Testis (tissue), 3 donors: ENCODE results near the gene KCNG2. TPM values are rescaled to one million over a fixed set of nuclear protein-coding genes. Genes with fewer than 3 reads are reported as not detected.

ENCODE experiments used
- DNase-seq: peaks from one replicate; pipeline ENCODE4 v3.0.0-alpha.2; 2019
- H3K27ac ChIP-seq, 2 donors: fragments of 200-600 bp; sonication (generic); one replicate each; pipeline ENCODE4 v1.5.1; 2019
- H3K27me3 ChIP-seq: fragments of 200-600 bp; sonication (generic); one replicate; pipeline ENCODE4 v1.5.1; 2019
- H3K36me3 ChIP-seq: fragments of 200-600 bp; sonication (generic); one replicate; pipeline ENCODE4 v1.5.1; 2017; ENCODE audit warnings: low read depth; ENCODE audit errors: missing control alignments
- H3K4me1 ChIP-seq: fragments of 200-600 bp; sonication (generic); one replicate; pipeline ENCODE4 v1.5.1; 2019
- H3K4me3 ChIP-seq, 2 donors: fragments of 200-600 bp; sonication (generic); one replicate each; pipeline ENCODE4 v1.5.1; 2017 to 2019
- H3K9me3 ChIP-seq: fragments of 200-600 bp; sonication (generic); one replicate; pipeline ENCODE4 v1.5.1; 2017
- POLR2A ChIP-seq: fragments of 450-650 bp; IDR thresholded peaks from one replicate; pipeline ENCODE4 v1.6.1; 2017; ENCODE audit warnings: antibody characterized with exemption, mild to moderate bottlenecking, moderate library complexity
- WGBS, 2 donors: methylation state at CpG; one replicate each; pipeline ENCODE4 v1.1.5; 2018; 5-methylcytosine and 5-hydroxymethylcytosine counted together
- intact Hi-C: fragments of 100-400 bp; cut with DNase I; formaldehyde crosslinking; loops from one replicate; pipeline ENCODE4 v1.15.1; 2023; ENCODE audit warnings: low total_unique reads
- polyA plus RNA-seq: library from polyadenylated mRNA; stranded (reverse); fragments of 350-450 nt; fragmentation: Illumina TruSeq; extraction: RNeasy Lipid Tissue Mini Kit (QIAGEN cat#74804); gene quantifications from one replicate; pipeline ENCODE4 v1.2.3, GENCODE V29; 2014; ENCODE audit warnings: low read depth, low replicate concordance; ENCODE audit not compliant: insufficient read depth
- total RNA-seq, 2 donors: library from RNA; depleted of rRNA; stranded (reverse); fragments of >200 nt; gene quantifications; one replicate each; pipeline ENCODE4 v1.2.3, GENCODE V29; 2016
- TF ChIP-seq, protein P1 (sequence below), 3 experiments: fragments of 450-650 bp in 2 of 3; fragments of 200-600 bp in 1 of 3; sonication (generic) in 1 of 3; IDR thresholded peaks; one replicate each; pipeline ENCODE4 v1.5.1; 2016 to 2019; ENCODE audit warnings: antibody characterized with exemption in 3 of 3, mild to moderate bottlenecking in 2 of 3, moderate library complexity in 1 of 3

The KCNG2 gene
- total and polyA plus RNA-seq, 3 donors from 2014 or later = 0.50 to 7.6 (median 7.2) TPM

DNA sequence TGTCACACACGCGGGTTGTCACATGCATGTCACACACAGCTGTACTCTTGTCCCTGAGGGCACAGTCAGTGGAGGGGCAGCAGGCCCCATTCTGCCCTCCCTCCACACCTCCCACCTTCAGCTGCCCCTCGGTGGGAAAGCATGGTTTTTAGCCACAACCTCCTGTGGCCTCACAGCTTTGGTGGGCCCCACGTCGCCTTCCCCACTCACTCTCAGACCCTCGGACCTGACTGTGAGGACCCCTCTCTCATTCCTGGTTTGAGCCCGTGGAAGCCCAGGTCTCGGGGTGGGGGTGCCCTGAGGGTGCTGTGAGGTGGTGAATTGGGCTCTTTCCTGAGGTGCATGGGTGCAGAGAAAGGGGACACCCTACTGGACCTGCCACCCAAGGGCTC is 19.9 kb downstream of the KCNG2 start:
- TF ChIP-seq, protein P1, sequence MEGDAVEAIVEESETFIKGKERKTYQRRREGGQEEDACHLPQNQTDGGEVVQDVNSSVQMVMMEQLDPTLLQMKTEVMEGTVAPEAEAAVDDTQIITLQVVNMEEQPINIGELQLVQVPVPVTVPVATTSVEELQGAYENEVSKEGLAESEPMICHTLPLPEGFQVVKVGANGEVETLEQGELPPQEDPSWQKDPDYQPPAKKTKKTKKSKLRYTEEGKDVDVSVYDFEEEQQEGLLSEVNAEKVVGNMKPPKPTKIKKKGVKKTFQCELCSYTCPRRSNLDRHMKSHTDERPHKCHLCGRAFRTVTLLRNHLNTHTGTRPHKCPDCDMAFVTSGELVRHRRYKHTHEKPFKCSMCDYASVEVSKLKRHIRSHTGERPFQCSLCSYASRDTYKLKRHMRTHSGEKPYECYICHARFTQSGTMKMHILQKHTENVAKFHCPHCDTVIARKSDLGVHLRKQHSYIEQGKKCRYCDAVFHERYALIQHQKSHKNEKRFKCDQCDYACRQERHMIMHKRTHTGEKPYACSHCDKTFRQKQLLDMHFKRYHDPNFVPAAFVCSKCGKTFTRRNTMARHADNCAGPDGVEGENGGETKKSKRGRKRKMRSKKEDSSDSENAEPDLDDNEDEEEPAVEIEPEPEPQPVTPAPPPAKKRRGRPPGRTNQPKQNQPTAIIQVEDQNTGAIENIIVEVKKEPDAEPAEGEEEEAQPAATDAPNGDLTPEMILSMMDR (IDR thresholded peaks at IDR 0.05) = no peak
- no peak for TF ChIP-seq POLR2A
- Histone ChIP-seq H3K27me3 (no peaks in the 10 kb centered on the region), H3K36me3 (no peaks in the 10 kb centered on the region), H3K27ac (no peak overlapping the region), H3K9me3 (no peaks in the 10 kb centered on the region), H3K4me3 (no peak overlapping the region), H3K4me1 (no peaks in the 10 kb centered on the region)
- WGBS, 2 donors = 77 to 82% methylated on average over 8 of the region's 8 CpGs
- no peak for DNase-seq
- intact Hi-C loops = no loop called here

- TF ChIP-seq, protein P1 (IDR thresholded peaks at IDR 0.05) = no peak
- TF ChIP-seq POLR2A = no peak
- intact Hi-C loops = no loop called here
- Histone ChIP-seq H3K36me3 (no peaks in the 10 kb centered on the region), H3K4me3 (no peak overlapping the region), H3K4me1 (no peaks in the 10 kb centered on the region), H3K9me3 (no peaks in the 10 kb centered on the region), H3K27ac (no peak overlapping the region), H3K27me3 (no peaks in the 10 kb centered on the region)
- DNase-seq = no peak
- WGBS, 2 donors = 67 to 85% methylated on average over 5 to 13 of the region's 14 CpGs
Measured at GRCh38 chr18:79818036-79818435, 20.3 kb downstream of the KCNG2 start.

- DNase-seq = no peak
- no peak overlapping the region for H3K27ac ChIP-seq
- no peaks in the 10 kb centered on the region for H3K9me3 ChIP-seq
- H3K36me3 ChIP-seq = no peaks in the 10 kb centered on the region
- H3K4me1 ChIP-seq = no peaks in the 10 kb centered on the region
- TF ChIP-seq POLR2A = no peak
- TF ChIP-seq, protein P1 (IDR thresholded peaks at IDR 0.05) = no peak
- 84 to 86% methylated on average over 18 of the region's 18 CpGs for WGBS, 2 donors
- H3K27me3 ChIP-seq = no peaks in the 10 kb centered on the region
- H3K4me3 ChIP-seq = no peak overlapping the region
- intact Hi-C loops = no loop called here
Measured at GRCh38 chr18:79818631-79819030, 20.9 kb downstream of the KCNG2 start.

- intact Hi-C loops = no loop called here
- H3K27me3 ChIP-seq = no peaks in the 10 kb centered on the region
- H3K27ac ChIP-seq = no peak overlapping the region
- WGBS, 2 donors = 80 to 85% methylated on average over 22 to 25 of the region's 26 CpGs
- no peaks in the 10 kb centered on the region for H3K4me1 ChIP-seq
- TF ChIP-seq, protein P1 (IDR thresholded peaks at IDR 0.05) = no peak
- no peak for TF ChIP-seq POLR2A
- H3K4me3 ChIP-seq = no peak overlapping the region
- no peaks in the 10 kb centered on the region for H3K36me3 ChIP-seq
- no peak for DNase-seq
- no peaks in the 10 kb centered on the region for H3K9me3 ChIP-seq
Measured at GRCh38 chr18:79819064-79819967, 21.6 kb downstream of the KCNG2 start.

- Histone ChIP-seq H3K27me3 (no peaks in the 10 kb centered on the region), H3K4me1 (no peaks in the 10 kb centered on the region), H3K36me3 (no peaks in the 10 kb centered on the region), H3K4me3 (no peak overlapping the region), H3K9me3 (no peaks in the 10 kb centered on the region), H3K27ac (no peak overlapping the region)
- intact Hi-C loops = no loop called here
- TF ChIP-seq, protein P1 (IDR thresholded peaks at IDR 0.05) = no peak
- no peak for TF ChIP-seq POLR2A
- WGBS, 2 donors = 69 to 80% methylated on average over 14 of the region's 14 CpGs
- DNase-seq = no peak
Measured at GRCh38 chr18:79819968-79820351, 22.2 kb downstream of the KCNG2 start.
